GM12874 (cell line): Measurements from ENCODE around the gene PTPRR.

Source experiments
- TF ChIP-seq, protein P1 (sequence below): IDR thresholded peaks from 2 replicates; pipeline ENCODE4 v1.5.1; 2011; ENCODE audit warnings: low read depth, mild to moderate bottlenecking, control low read depth, low read length, moderate library complexity; ENCODE audit not compliant: insufficient read depth

PTPRR gene

DNA sequence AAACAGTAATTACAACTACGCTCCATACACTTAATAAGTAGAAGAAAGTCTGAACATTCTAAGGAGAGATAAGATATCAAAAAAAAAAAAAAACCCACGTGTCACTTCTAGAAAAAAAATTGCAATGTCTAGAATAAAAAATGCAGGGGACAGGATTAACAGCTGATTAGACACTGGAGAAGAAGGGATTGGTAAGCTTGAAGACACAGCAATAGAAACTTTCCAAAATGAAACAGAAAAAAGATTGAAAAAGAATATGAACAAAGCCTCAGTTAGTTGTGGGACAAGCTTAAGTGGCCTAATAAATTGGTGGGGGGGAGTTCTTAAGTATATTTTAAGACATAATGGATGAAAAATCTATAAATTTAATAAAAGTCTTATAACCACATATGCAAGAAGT, 105.5 kb downstream of the PTPRR start:
- TF ChIP-seq, protein P1, sequence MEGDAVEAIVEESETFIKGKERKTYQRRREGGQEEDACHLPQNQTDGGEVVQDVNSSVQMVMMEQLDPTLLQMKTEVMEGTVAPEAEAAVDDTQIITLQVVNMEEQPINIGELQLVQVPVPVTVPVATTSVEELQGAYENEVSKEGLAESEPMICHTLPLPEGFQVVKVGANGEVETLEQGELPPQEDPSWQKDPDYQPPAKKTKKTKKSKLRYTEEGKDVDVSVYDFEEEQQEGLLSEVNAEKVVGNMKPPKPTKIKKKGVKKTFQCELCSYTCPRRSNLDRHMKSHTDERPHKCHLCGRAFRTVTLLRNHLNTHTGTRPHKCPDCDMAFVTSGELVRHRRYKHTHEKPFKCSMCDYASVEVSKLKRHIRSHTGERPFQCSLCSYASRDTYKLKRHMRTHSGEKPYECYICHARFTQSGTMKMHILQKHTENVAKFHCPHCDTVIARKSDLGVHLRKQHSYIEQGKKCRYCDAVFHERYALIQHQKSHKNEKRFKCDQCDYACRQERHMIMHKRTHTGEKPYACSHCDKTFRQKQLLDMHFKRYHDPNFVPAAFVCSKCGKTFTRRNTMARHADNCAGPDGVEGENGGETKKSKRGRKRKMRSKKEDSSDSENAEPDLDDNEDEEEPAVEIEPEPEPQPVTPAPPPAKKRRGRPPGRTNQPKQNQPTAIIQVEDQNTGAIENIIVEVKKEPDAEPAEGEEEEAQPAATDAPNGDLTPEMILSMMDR = no peak

DNA sequence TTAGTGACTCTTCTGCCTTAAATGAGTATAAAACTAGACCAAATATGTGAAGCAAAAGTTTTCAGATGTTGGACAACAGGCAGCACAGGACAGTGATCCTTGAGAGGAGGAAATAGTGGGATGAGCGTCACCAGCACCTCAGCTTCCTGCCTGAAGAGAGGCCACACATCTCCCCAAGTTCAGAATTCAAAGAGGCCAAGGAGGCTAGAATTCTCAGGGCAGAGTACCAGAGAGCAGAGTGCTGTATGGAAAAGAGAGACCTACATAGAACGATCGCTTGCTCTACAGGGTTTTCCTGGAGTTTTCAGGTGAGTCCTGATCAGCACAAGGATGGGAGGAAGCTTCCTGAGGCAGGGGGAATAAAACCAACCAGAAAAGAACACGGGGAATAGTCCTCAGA, 107.0 kb downstream of the PTPRR start:
- TF ChIP-seq, protein P1 = no peak

DNA sequence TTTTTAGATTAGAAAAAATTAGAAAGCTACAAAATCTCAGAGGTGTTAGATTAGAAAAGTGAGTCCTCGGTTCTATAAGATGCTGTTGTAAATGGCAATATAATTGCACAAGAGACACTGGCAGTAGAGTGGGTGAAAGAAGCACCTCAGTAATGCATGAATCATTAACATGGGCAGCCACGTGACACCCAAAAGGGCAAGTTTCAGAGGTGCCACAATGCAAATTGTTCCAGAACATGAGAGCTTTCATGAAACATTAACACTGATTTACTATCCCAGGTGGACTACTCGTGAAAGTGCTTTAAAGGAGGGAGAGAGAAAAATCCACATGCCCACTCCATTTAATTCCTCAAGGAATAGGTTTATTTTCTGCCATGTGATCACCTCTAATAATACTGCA, 108.4 kb downstream of the PTPRR start:
- TF ChIP-seq, protein P1 = no peak

DNA sequence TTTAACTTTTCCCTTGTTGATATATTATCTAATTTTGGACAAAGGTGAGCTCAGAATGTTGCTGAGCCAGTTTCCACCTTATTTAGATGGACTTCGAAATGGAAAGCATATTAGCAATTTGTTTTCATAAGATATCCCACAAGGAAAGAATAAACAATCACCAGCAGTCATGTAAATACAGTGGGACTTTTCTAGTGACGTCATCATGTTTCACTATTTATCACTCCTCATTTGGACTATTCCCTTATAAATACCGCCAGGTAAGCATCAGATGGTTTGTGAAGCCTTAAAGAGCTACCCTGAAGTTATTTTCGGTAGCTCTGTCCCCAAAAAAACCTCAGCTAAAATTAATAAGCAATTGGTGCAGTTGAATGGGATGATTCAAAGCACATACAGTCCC, 110.7 kb downstream of the PTPRR start:
- TF ChIP-seq, protein P1 = no peak

DNA sequence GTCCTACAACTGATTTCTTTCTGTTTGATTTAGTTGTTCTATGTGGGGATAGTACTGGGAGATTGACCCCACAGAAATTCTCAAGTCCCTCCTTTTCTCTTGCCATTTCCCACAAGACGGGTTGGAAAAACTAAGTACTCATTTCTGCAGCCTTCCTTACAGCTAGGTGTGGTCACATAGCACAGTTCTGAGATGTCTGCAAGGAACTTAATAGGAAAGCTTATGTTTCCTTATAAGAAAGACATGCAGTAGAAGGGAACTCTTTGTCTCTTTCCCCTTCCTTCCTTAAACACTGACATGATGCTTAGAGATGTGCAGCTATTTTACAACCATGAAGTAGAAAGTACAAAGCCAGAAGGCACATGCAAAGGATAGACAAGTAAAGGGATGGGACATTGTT, 113.7 kb downstream of the PTPRR start:
- TF ChIP-seq, protein P1 = no peak

DNA sequence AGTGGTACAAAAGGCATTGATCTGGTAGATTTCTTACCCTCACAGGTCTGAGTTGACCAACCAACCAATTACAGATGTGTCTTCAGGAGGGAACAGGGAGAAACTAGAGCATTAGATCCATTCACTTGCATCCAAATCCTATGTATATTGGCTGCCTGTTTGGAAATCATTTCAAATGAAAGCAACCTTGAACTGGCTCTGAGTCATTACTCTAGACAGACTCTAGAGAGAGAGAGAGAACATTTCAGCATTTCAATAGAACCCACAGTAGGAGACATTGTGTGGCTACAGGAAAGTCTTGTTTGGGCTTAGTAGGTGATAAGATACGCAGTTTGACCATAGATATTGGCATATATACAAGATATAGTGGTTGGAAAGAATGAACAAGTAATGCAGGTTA, 114.5 kb downstream of the PTPRR start:
- TF ChIP-seq, protein P1 = no peak

DNA sequence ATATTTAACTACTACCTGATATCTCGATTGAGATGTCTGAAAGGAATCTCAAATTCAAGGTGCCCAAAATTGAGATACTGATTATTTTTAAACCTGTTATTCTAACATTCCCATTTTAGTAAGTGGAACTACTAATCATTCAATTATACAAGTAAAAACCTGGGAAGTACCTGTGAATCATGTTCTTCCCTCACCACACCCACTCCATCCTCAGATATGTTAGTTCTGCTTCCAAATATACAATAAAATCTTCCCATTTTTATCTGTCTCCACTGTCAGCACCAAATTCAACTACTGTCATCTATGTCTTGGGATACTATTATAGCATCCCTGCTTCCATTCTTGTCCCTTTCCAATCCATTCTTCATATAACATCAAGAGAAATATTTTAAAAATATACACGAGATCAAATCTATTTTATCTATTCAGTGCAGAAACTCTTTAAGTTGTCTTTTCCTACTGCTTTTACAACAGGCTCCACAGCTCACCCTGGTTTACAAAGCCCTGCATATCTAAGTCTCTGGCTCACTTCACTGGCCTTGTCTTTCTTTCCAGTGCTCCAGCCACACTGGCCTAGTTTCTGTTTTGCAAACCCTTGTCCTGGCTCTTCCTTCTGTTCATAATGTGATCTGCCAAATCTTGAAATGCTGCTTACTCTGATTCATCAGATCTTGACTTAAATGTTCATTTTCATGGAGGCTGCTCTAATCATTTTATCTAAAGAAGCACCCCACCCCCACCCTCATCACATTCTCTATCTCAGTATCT, 122.3 kb downstream of the PTPRR start:
- TF ChIP-seq, protein P1 = no peak
